NCI-H526 treated with DMSO at 0.1 percent for 48 hours (cell line): ENCODE data around the gene VPS37B.
"Not testable (repeated sequence)": the region's sequence is repeated elsewhere in the genome, so short reads cannot be mapped to it uniquely, and the experiment has no call there.

Experiments used
- DNase-seq: peaks from one replicate; lab custom pipeline; 2025; lab: John Stamatoyannopoulos, UW

Gene VPS37B

GRCh38 chr12:122905258-122905657, 9.3 kb upstream of the VPS37B start:
- DNase-seq = not testable (repeated sequence)

- no peak for DNase-seq
Measured at GRCh38 chr12:122903693-122904034, 7.7 kb upstream of the VPS37B start.

- no peak for DNase-seq
Measured at GRCh38 chr12:122902854-122903692, 7.1 kb upstream of the VPS37B start.

GRCh38 chr12:122899887-122900286, 4.0 kb upstream of the VPS37B start:
- DNase-seq = no peak

GRCh38 chr12:122896662-122897061, 738 bp upstream of the VPS37B start:
- DNase-seq = no peak

GRCh38 chr12:122895320-122895703, 612 bp downstream of the VPS37B start:
- no peak for DNase-seq

- no peak for DNase-seq
Measured at GRCh38 chr12:122894193-122895121, 1.5 kb downstream of the VPS37B start.

GRCh38 chr12:122893208-122894153, 2.4 kb downstream of the VPS37B start:
- no peak for DNase-seq

- DNase-seq = not testable (repeated sequence)
Measured at GRCh38 chr12:122892724-122893123, 3.2 kb downstream of the VPS37B start.

- DNase-seq = no peak
Measured at GRCh38 chr12:122891661-122892525, 4.0 kb downstream of the VPS37B start.

- no peak for DNase-seq
Measured at GRCh38 chr12:122889761-122890520, 6.0 kb downstream of the VPS37B start.

GRCh38 chr12:122888232-122888752, 7.6 kb downstream of the VPS37B start:
- DNase-seq = no peak

- no peak for DNase-seq
Measured at GRCh38 chr12:122887819-122888212, 8.1 kb downstream of the VPS37B start.

- DNase-seq = no peak
Measured at GRCh38 chr12:122886851-122887818, 8.8 kb downstream of the VPS37B start.

GRCh38 chr12:122886161-122886560, 9.8 kb downstream of the VPS37B start:
- no peak for DNase-seq

- no peak for DNase-seq
Measured at GRCh38 chr12:122884860-122885259, 11.1 kb downstream of the VPS37B start.

- no peak for DNase-seq
Measured at GRCh38 chr12:122884091-122884826, 11.7 kb downstream of the VPS37B start.
